Measurements from ENCODE around the gene CCT7.

GRCh38 chr2:73284296-73285158 is 50.4 kb downstream of the CCT7 start, which contains the start of gene FBXO41:
- TF ChIP-seq, protein P1, sequence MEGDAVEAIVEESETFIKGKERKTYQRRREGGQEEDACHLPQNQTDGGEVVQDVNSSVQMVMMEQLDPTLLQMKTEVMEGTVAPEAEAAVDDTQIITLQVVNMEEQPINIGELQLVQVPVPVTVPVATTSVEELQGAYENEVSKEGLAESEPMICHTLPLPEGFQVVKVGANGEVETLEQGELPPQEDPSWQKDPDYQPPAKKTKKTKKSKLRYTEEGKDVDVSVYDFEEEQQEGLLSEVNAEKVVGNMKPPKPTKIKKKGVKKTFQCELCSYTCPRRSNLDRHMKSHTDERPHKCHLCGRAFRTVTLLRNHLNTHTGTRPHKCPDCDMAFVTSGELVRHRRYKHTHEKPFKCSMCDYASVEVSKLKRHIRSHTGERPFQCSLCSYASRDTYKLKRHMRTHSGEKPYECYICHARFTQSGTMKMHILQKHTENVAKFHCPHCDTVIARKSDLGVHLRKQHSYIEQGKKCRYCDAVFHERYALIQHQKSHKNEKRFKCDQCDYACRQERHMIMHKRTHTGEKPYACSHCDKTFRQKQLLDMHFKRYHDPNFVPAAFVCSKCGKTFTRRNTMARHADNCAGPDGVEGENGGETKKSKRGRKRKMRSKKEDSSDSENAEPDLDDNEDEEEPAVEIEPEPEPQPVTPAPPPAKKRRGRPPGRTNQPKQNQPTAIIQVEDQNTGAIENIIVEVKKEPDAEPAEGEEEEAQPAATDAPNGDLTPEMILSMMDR (IDR thresholded peaks at IDR 0.05) = no peak
- TF ChIP-seq EP300 (IDR thresholded peaks at IDR 0.05) (no peak), POLR2A (IDR thresholded peaks at IDR 0.05) (no peak)
